ENCODE data around the gene STUM. TPM values are rescaled to one million over a fixed set of nuclear protein-coding genes. Genes with fewer than 3 reads are reported as not detected.

Gene STUM
- total and polyA plus RNA-seq, 2 of the 8 experiments (the other 6 are each of a cell fraction or from before 2014, with no cell fraction given) = 0.76 to 1.2 TPM

DNA sequence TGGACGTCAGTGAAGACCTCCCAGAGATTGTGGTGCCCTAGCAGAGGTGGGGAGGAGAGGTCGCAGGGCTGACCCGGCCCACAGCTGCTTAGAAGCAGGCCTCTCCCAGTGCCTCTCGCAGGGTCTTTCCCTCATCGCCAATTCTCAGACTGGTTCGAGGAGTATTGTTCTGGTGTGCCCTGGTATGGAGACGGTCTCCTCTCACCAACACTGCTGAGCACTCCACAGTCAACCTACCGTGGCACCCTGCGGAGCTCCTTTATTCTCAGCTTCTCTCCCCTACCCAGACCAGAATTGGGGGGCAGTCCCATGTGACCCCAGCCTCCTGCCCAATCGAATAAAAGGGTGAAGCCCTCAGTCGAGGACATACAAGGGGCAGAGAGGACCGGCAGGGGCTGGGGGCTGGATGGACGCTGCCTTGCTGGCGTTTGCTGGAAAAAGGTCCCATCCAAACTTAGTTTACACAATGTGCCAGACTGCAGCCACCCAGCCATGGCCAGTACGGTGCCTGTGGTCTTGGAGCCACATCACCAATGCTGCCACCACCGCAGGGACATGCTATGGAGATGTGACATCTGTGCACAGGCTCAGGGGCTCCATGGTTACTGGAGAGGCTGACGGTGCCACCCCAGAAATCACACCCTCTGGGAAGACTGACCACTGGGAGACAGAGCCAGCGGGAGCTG is 80.8 kb downstream of the STUM start (continued):
- TF ChIP-seq, protein P1, sequence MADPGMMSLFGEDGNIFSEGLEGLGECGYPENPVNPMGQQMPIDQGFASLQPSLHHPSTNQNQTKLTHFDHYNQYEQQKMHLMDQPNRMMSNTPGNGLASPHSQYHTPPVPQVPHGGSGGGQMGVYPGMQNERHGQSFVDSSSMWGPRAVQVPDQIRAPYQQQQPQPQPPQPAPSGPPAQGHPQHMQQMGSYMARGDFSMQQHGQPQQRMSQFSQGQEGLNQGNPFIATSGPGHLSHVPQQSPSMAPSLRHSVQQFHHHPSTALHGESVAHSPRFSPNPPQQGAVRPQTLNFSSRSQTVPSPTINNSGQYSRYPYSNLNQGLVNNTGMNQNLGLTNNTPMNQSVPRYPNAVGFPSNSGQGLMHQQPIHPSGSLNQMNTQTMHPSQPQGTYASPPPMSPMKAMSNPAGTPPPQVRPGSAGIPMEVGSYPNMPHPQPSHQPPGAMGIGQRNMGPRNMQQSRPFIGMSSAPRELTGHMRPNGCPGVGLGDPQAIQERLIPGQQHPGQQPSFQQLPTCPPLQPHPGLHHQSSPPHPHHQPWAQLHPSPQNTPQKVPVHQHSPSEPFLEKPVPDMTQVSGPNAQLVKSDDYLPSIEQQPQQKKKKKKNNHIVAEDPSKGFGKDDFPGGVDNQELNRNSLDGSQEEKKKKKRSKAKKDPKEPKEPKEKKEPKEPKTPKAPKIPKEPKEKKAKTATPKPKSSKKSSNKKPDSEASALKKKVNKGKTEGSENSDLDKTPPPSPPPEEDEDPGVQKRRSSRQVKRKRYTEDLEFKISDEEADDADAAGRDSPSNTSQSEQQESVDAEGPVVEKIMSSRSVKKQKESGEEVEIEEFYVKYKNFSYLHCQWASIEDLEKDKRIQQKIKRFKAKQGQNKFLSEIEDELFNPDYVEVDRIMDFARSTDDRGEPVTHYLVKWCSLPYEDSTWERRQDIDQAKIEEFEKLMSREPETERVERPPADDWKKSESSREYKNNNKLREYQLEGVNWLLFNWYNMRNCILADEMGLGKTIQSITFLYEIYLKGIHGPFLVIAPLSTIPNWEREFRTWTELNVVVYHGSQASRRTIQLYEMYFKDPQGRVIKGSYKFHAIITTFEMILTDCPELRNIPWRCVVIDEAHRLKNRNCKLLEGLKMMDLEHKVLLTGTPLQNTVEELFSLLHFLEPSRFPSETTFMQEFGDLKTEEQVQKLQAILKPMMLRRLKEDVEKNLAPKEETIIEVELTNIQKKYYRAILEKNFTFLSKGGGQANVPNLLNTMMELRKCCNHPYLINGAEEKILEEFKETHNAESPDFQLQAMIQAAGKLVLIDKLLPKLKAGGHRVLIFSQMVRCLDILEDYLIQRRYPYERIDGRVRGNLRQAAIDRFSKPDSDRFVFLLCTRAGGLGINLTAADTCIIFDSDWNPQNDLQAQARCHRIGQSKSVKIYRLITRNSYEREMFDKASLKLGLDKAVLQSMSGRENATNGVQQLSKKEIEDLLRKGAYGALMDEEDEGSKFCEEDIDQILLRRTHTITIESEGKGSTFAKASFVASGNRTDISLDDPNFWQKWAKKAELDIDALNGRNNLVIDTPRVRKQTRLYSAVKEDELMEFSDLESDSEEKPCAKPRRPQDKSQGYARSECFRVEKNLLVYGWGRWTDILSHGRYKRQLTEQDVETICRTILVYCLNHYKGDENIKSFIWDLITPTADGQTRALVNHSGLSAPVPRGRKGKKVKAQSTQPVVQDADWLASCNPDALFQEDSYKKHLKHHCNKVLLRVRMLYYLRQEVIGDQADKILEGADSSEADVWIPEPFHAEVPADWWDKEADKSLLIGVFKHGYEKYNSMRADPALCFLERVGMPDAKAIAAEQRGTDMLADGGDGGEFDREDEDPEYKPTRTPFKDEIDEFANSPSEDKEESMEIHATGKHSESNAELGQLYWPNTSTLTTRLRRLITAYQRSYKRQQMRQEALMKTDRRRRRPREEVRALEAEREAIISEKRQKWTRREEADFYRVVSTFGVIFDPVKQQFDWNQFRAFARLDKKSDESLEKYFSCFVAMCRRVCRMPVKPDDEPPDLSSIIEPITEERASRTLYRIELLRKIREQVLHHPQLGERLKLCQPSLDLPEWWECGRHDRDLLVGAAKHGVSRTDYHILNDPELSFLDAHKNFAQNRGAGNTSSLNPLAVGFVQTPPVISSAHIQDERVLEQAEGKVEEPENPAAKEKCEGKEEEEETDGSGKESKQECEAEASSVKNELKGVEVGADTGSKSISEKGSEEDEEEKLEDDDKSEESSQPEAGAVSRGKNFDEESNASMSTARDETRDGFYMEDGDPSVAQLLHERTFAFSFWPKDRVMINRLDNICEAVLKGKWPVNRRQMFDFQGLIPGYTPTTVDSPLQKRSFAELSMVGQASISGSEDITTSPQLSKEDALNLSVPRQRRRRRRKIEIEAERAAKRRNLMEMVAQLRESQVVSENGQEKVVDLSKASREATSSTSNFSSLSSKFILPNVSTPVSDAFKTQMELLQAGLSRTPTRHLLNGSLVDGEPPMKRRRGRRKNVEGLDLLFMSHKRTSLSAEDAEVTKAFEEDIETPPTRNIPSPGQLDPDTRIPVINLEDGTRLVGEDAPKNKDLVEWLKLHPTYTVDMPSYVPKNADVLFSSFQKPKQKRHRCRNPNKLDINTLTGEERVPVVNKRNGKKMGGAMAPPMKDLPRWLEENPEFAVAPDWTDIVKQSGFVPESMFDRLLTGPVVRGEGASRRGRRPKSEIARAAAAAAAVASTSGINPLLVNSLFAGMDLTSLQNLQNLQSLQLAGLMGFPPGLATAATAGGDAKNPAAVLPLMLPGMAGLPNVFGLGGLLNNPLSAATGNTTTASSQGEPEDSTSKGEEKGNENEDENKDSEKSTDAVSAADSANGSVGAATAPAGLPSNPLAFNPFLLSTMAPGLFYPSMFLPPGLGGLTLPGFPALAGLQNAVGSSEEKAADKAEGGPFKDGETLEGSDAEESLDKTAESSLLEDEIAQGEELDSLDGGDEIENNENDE (IDR thresholded peaks at IDR 0.05; ENCODE audit: insufficient replicate concordance, low read length) = no peak
- no peak for TF ChIP-seq HDAC6 (IDR thresholded peaks at IDR 0.05; ENCODE audit: low read depth, low read length)
- no peak for TF ChIP-seq BRCA1 (IDR thresholded peaks at IDR 0.05; ENCODE audit: low read depth, low read length)
- TF ChIP-seq TEAD4 (IDR thresholded peaks at IDR 0.05; ENCODE audit: low read depth, low read length) = no peak
- TF ChIP-seq KDM5A (IDR thresholded peaks at IDR 0.05; ENCODE audit: low read length) = no peak
- TF ChIP-seq, protein P2, sequence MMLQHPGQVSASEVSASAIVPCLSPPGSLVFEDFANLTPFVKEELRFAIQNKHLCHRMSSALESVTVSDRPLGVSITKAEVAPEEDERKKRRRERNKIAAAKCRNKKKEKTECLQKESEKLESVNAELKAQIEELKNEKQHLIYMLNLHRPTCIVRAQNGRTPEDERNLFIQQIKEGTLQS (IDR thresholded peaks at IDR 0.05; ENCODE audit: insufficient read depth, low read depth, low read length) = no peak
- TF ChIP-seq TCF12 (IDR thresholded peaks at IDR 0.05; ENCODE audit: low read depth, low read length) = no peak
- TF ChIP-seq SAP30 (IDR thresholded peaks at IDR 0.05; ENCODE audit: insufficient read depth, insufficient replicate concordance, low read length) = no peak

All from H1 (cell line).